Stomach (tissue), 4 donors: ENCODE measurements around the gene UGT1A10.
"Not testable (repeated sequence)": the region's sequence is repeated elsewhere in the genome, so short reads cannot be mapped to it uniquely, and the experiment has no call there.

Experiments used
- POLR2A ChIP-seq, 4 donors: fragments of 450-650 bp; IDR thresholded peaks; one replicate each; pipeline ENCODE4 v1.6.1; 2016; ENCODE audit warnings: antibody characterized with exemption in 4 of 4, control low read depth in 2 of 4, mild to moderate bottlenecking in 1 of 4, moderate library complexity in 1 of 4
- POLR2AphosphoS5 ChIP-seq, 3 donors: sonication (generic); formaldehyde crosslinking; IDR thresholded peaks; one replicate each; pipeline ENCODE4 v1.6.1; 2016; ENCODE audit warnings: antibody characterized with exemption in 3 of 3
- TF ChIP-seq, protein P1 (sequence below), 7 experiments: fragments of 450-650 bp in 4 of 7; fragments of 200-600 bp in 3 of 7; sonication (generic) in 3 of 7; IDR thresholded peaks; one replicate each; pipeline ENCODE4 v1.5.1; 2016 to 2019; ENCODE audit warnings: antibody characterized with exemption in 7 of 7, control low read depth in 2 of 7, mild to moderate bottlenecking in 1 of 7

DNA sequence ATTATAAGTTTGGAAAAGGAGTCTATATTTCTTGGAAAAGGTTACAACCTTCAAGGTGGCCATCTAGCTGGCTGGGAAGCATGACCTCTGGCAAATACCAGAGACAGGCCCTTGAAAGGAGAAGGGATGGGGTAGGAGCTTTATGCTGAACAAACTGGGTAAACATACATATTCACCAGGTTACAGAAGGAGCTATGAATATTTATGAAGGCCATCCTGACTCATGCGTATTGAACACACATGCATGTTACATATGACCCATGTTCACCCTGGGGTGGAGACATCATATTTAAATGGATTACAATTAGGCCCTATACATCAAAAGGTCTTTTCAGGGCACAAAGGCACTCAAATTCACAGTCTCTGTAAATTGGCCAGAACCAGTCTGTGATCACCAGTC lies 43.5 kb upstream of the UGT1A10 start:
- not testable (repeated sequence) for TF ChIP-seq POLR2A, POLR2AphosphoS5 (IDR thresholded peaks at IDR 0.05)
- TF ChIP-seq, protein P1, sequence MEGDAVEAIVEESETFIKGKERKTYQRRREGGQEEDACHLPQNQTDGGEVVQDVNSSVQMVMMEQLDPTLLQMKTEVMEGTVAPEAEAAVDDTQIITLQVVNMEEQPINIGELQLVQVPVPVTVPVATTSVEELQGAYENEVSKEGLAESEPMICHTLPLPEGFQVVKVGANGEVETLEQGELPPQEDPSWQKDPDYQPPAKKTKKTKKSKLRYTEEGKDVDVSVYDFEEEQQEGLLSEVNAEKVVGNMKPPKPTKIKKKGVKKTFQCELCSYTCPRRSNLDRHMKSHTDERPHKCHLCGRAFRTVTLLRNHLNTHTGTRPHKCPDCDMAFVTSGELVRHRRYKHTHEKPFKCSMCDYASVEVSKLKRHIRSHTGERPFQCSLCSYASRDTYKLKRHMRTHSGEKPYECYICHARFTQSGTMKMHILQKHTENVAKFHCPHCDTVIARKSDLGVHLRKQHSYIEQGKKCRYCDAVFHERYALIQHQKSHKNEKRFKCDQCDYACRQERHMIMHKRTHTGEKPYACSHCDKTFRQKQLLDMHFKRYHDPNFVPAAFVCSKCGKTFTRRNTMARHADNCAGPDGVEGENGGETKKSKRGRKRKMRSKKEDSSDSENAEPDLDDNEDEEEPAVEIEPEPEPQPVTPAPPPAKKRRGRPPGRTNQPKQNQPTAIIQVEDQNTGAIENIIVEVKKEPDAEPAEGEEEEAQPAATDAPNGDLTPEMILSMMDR (IDR thresholded peaks at IDR 0.05): not testable (repeated sequence)
